KMS-11 (cell line): Measurements from ENCODE around the gene PRKACA.

Experiments used
- H2AFZ ChIP-seq: fragments of 200-600 bp; sonication (generic); 2 replicates; pipeline ENCODE4 v1.6.1; 2016; ENCODE audit warnings: antibody characterized with exemption, mixed run types, low read depth
- H3K27ac ChIP-seq: fragments of 200-600 bp; sonication (generic); 2 replicates; pipeline ENCODE4 v1.6.1; 2016; ENCODE audit warnings: mild to moderate bottlenecking, mixed run types
- H3K27me3 ChIP-seq: fragments of 200-600 bp; sonication (generic); 2 replicates; pipeline ENCODE4 v1.6.1; 2017; ENCODE audit warnings: mild to moderate bottlenecking, low read depth, mixed run types, moderate library complexity; ENCODE audit not compliant: insufficient read depth
- H3K36me3 ChIP-seq: fragments of 200-600 bp; sonication (generic); 2 replicates; pipeline ENCODE4 v1.6.1; 2017; ENCODE audit warnings: mild to moderate bottlenecking, mixed run types; ENCODE audit not compliant: insufficient read depth
- H3K4me1 ChIP-seq: fragments of 200-600 bp; sonication (generic); 2 replicates; pipeline ENCODE4 v1.6.1; 2016; ENCODE audit warnings: mild to moderate bottlenecking, low read depth, mixed run types; ENCODE audit not compliant: poor library complexity, severe bottlenecking
- H3K4me2 ChIP-seq: fragments of 200-600 bp; sonication (generic); 2 replicates; pipeline ENCODE4 v1.7.0; 2016; ENCODE audit warnings: mild to moderate bottlenecking, mixed run types
- H3K4me3 ChIP-seq: fragments of 200-600 bp; sonication (generic); IDR thresholded peaks from 2 replicates; pipeline ENCODE4 v1.6.1; 2017; ENCODE audit warnings: low read depth, low read length, mixed read lengths; ENCODE audit not compliant: insufficient read depth
- H3K79me2 ChIP-seq: fragments of 200-600 bp; sonication (generic); 2 replicates; pipeline ENCODE4 v1.6.1; 2016; ENCODE audit warnings: low read depth, mixed run types; ENCODE audit not compliant: insufficient read depth
- H3K9ac ChIP-seq: fragments of 200-600 bp; sonication (generic); 2 replicates; pipeline ENCODE4 v1.6.1; 2016; ENCODE audit warnings: mild to moderate bottlenecking, mixed run types
- H4K20me1 ChIP-seq: fragments of 200-600 bp; sonication (generic); 2 replicates; pipeline ENCODE4 v1.6.1; 2016; ENCODE audit warnings: mild to moderate bottlenecking, mixed run types; ENCODE audit not compliant: insufficient read depth
- TF ChIP-seq, protein P1 (sequence below): fragments of 200-600 bp; sonication (generic); conservative IDR thresholded peaks from 2 replicates; pipeline ENCODE4 v1.6.1; 2017; ENCODE audit warnings: low read depth, mild to moderate bottlenecking, antibody characterized with exemption, low read length, moderate library complexity, mixed read lengths

The PRKACA gene

DNA sequence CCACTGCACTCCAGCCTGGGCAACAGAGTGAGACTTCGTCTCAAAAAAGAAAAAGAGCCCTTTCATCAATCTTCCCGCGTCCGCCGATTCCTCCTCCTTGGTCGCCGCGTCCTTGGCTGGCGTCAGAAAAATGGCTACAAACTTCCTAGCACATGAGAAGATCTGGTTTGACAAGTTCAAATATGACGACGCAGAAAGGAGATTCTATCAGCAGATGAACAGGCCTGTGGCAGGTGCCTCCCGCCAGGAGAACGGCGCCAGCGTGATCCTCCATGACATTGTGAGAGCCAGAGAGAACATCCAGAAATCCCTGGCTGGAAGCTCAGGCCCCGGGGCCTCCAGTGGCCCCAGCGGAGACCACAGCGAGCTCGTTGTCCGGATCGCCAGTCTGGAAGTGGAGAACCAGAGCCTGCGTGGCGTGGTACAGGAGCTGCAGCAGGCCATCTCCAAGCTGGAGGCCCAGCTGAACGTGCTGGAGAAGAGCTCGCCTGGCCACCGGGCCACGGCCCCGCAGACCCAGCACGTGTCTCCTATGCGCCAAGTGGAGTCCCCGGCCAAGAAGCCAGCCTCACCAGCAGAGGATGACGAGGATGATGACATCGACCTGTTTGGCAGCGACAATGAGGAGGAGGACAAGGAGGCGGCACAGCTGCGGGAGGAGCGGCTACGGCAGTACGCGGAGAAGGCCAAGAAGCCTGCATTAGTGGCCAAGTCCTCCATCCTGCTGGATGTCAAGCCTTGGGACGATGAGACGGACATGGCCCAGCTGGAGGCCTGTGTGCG, 47.1 kb downstream of the PRKACA start:
- peaks cover 6% of the 10 kb centered on the region; the same call in 1 of the 2 replicates for H3K27me3 ChIP-seq
- H3K79me2 ChIP-seq, result no peaks in the 10 kb centered on the region
- no peak overlapping the region for H3K27ac ChIP-seq
- H3K4me3 ChIP-seq, result no peak overlapping the region
- H3K9ac ChIP-seq, result no peak overlapping the region
- peaks cover 22% of the 10 kb centered on the region for H3K4me1 ChIP-seq
- no peaks in the 10 kb centered on the region for H4K20me1 ChIP-seq
- no peak overlapping the region for H2AFZ ChIP-seq
- TF ChIP-seq, protein P1, sequence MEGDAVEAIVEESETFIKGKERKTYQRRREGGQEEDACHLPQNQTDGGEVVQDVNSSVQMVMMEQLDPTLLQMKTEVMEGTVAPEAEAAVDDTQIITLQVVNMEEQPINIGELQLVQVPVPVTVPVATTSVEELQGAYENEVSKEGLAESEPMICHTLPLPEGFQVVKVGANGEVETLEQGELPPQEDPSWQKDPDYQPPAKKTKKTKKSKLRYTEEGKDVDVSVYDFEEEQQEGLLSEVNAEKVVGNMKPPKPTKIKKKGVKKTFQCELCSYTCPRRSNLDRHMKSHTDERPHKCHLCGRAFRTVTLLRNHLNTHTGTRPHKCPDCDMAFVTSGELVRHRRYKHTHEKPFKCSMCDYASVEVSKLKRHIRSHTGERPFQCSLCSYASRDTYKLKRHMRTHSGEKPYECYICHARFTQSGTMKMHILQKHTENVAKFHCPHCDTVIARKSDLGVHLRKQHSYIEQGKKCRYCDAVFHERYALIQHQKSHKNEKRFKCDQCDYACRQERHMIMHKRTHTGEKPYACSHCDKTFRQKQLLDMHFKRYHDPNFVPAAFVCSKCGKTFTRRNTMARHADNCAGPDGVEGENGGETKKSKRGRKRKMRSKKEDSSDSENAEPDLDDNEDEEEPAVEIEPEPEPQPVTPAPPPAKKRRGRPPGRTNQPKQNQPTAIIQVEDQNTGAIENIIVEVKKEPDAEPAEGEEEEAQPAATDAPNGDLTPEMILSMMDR, result no peak
- H3K4me2 ChIP-seq, result no peak overlapping the region
- no peaks in the 10 kb centered on the region for H3K36me3 ChIP-seq

DNA sequence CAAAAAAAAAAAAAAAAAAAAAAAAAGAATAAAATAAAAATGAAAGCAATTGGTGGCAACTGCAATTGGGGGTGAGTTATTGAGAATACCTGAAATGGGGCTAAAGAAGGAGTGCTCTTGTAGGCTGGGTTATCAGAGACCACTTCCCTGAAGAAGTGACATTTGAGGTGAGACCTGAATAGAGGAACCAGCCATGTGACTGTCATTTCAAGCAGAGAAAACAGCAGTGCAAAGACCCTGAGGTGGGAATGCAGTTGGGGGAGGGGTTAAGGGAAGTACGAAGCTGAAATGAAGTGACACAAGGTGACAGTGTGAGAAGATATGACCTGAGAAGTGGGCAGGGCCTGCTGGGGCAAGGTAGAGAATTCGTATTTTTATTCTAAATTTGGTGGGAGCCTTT, 51.4 kb downstream of the PRKACA start:
- H3K4me3 ChIP-seq, result no peak overlapping the region
- H3K9ac ChIP-seq, result no peak overlapping the region
- no peaks in the 10 kb centered on the region for H4K20me1 ChIP-seq
- no peaks in the 10 kb centered on the region for H3K79me2 ChIP-seq
- H2AFZ ChIP-seq, result no peak overlapping the region
- TF ChIP-seq, protein P1, result no peak
- H3K4me1 ChIP-seq, result no peaks in the 10 kb centered on the region
- peaks cover 4% of the 10 kb centered on the region; the same call in 1 of the 2 replicates for H3K27me3 ChIP-seq
- no peak overlapping the region for H3K27ac ChIP-seq
- no peak overlapping the region for H3K4me2 ChIP-seq
- H3K36me3 ChIP-seq, result no peaks in the 10 kb centered on the region

DNA sequence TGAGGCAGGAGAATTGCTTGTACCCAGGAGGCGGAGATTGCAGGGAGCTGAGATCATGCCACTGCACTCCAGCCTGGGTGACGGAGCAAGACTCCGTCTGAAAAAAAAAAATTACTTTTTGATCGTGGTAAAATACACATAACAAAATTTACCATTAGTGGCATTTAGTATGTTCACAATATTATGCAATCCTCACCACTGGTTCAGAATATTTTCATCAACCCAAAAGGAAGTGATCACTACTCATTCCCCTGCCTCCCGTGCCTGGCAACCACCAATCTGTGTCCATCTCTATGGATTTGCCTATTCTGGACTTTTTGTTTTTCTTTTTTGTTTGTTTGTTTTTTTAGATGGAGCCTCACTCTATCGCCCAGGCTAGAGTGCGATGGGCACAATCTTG, 54.5 kb downstream of the PRKACA start:
- TF ChIP-seq, protein P1, result no peak
- H3K27ac ChIP-seq, result no peak overlapping the region
- H3K4me3 ChIP-seq, result no peak overlapping the region
- no peak overlapping the region for H3K9ac ChIP-seq
- no peaks in the 10 kb centered on the region for H3K79me2 ChIP-seq
- H3K27me3 ChIP-seq, result peaks cover 7% of the 10 kb centered on the region; the same call in 1 of the 2 replicates
- H4K20me1 ChIP-seq, result no peaks in the 10 kb centered on the region
- no peak overlapping the region for H3K4me2 ChIP-seq
- no peaks in the 10 kb centered on the region for H3K36me3 ChIP-seq
- no peak overlapping the region for H2AFZ ChIP-seq
- no peaks in the 10 kb centered on the region for H3K4me1 ChIP-seq

DNA sequence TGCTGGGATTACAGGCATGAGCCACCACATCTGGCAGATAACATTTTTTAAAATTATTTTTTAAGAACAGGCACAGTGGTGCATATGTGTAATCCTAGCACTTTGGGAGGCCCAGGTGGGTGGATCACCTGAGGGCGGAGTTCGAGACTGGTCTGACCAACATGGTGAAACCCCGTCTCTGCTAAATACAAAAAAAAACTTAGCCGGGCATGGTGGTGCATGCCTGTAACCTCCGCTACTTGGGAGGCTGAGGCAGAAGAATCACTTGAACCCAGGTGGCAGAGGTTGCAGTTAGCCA, 55.1 kb downstream of the PRKACA start:
- Histone ChIP-seq H3K27ac (no peak overlapping the region), H3K4me1 (no peaks in the 10 kb centered on the region), H2AFZ (no peak overlapping the region), H4K20me1 (no peaks in the 10 kb centered on the region), H3K27me3 (peaks cover 7% of the 10 kb centered on the region; the same call in 1 of the 2 replicates), H3K79me2 (no peaks in the 10 kb centered on the region), H3K9ac (no peak overlapping the region), H3K36me3 (no peaks in the 10 kb centered on the region), H3K4me3 (no peak overlapping the region), H3K4me2 (no peak overlapping the region)
- TF ChIP-seq, protein P1, result no peak
